ENCODE results near the gene COL17A1. TPM values are rescaled to one million over a fixed set of nuclear protein-coding genes. Genes with fewer than 3 reads are reported as not detected.

COL17A1 gene
- total and polyA plus RNA-seq, 2 experiments from 2014 or later = 1.1 to 1.3 TPM

- H3K4me3 ChIP-seq = no peak overlapping the region
- no peak for DNase-seq (ENCODE audit: low spot score)
- no peaks in the 10 kb centered on the region for H3K27me3 ChIP-seq (ENCODE audit: insufficient read depth)
- H3K9me2 ChIP-seq (ENCODE audit: insufficient read depth) = peaks cover 9% of the 10 kb centered on the region
- no peaks in the 10 kb centered on the region for H3F3A ChIP-seq (replicated peaks; ENCODE audit: low read depth)
- Mint-ChIP-seq H3K4me1 (peaks cover 13% of the 10 kb centered on the region), H3K9me3 (peaks cover 11% of the 10 kb centered on the region; the same call in 1 of the 3 replicates), H3K36me3 (ENCODE audit: low read depth) (peaks cover 7% of the 10 kb centered on the region; the same call in 1 of the 3 replicates), H3K27me3 (ENCODE audit: insufficient read depth, low read depth, poor library complexity) (no peaks in the 10 kb centered on the region), H3K27ac (no peak overlapping the region), H3K4me3 (no peak overlapping the region)
- TF ChIP-seq REST (IDR thresholded peaks at IDR 0.05; ENCODE audit: unreplicated experiment) = no peak
- no peak for TF ChIP-seq JUNB (IDR thresholded peaks at IDR 0.05; ENCODE audit: unreplicated experiment)
- TF ChIP-seq ZNF462 (CRISPR knock-in tag; IDR thresholded peaks at IDR 0.05) = no peak
- TF ChIP-seq EZH2phosphoT487 (IDR thresholded peaks at IDR 0.05; ENCODE audit: unreplicated experiment) = no peak
- no peak for TF ChIP-seq ZNF331 (CRISPR knock-in tag; IDR thresholded peaks at IDR 0.05; ENCODE audit: low read depth)
- no peak for TF ChIP-seq CREB1 (CRISPR knock-in tag; IDR thresholded peaks at IDR 0.05; ENCODE audit: low read depth)
- TF ChIP-seq POLR2AphosphoS5 (IDR thresholded peaks at IDR 0.05; ENCODE audit: low read depth) = no peak
- TF ChIP-seq ETS1 (IDR thresholded peaks at IDR 0.05) = no peak
- no peak for TF ChIP-seq NANOG (IDR thresholded peaks at IDR 0.05; ENCODE audit: borderline replicate concordance)
- no peak for TF ChIP-seq CTCF (conservative IDR thresholded peaks at IDR 0.05; ENCODE audit: low read depth in 2 of 2)
- H3K4me2 ChIP-seq = no peak overlapping the region
- H2AFZ ChIP-seq = no peak overlapping the region
- no peaks in the 10 kb centered on the region; the same call in 1 of the 2 replicates for H3K36me3 ChIP-seq (ENCODE audit: insufficient read depth)
- no peaks in the 10 kb centered on the region for H4K20me1 ChIP-seq (replicated peaks; ENCODE audit: insufficient read depth)
- ATAC-seq = no peak
- H3K27ac ChIP-seq (ENCODE audit: low read depth) = no peak overlapping the region
- H3K4me1 ChIP-seq (ENCODE audit: insufficient read depth) = peaks cover 13% of the 10 kb centered on the region
- H3K79me2 ChIP-seq (replicated peaks; ENCODE audit: insufficient read depth) = no peaks in the 10 kb centered on the region
These were observed 7.1 kb upstream of the COL17A1 start for GRCh38 chr10:104092749-104093148.
